ENCODE results near the gene TRAK1.

Gene TRAK1

DNA sequence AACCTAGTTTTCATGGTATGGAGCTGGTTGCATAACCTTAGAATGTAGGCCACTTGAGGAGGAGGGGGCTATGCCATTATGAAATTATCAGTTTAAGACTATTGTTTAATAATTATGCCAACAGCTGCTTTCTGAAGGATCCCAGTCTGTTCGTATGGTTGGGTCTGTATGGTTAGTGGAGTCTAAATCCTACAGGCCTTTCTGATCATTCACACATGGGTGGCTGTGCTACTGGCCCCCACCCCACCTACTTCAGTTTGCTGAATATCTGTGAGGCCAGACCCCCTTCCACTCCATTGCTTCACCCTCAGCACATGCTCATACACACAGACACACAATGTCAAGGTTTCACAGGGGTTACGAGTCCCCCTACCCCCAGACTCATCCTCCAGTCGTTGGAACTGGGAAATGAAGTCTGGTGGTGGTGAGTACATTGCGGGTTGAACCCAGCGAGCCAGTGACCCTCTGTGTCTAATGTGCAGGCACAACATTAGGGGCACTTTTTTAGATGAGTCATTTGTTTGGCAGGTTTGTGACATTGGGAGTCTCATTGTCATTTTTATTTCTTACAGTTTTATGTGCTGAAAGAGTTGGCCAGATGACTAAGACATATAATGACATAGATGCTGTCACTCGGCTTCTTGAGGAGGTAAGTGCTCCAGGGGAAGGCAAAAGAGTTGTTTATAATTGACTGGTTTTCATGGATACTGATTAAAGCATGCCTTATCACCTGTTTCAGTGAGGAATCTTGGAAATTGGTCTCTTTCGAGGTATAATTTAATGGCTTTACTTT lies 85.3 kb downstream of the TRAK1 start:
- DNase-seq (ENCODE audit: low spot score): no peak

DNA sequence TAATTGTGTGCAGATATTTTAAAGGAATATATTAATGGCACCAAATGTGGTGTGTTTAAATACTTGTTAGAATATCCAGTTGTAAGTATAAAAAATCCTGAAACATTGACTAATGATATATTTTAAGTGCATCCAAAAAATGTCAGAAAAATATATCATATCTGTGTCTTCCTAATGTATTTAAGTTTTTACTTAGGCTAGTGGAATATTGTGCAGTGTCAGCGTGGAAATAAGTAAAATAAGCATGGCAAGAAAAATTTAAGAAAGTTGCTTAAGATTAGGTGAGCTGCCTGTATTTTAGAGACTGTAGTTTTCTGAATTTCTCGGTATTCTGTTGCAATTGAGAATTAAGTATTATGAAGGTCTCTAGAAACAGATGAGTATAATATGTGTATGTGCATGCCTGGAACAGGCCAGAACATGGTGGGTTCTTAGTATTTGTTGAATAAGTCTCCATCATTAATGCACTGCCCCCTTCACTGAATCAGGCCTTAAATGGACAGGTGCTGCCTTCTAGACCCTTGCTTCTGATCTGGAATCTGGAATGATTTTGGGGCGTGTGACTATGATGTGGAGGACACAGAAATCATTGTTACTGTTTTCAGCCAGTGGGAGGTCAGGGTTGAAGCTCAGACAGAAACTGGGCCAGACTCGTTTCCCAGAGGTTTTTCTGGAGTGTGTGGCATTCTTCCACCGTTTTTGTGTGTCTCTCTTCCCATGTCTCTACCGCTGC lies 86.1 kb downstream of the TRAK1 start:
- DNase-seq (ENCODE audit: low spot score): no peak

DNA sequence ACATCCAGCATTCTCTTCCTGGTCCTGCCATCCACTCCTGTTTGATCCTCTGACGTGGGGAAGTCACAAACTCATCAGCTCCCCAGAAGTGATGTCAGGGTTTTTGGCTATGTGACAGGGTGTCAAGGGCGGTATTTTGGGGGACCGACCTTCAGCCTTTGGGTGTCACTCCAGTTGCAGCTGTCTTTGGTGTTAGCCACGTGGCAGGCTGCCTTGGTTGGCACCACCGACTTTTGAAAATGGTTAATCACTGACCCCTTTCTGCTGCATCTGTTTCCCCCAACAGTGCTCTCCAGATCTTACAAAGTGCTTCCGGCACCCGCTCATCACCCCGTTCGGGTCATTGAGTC lies 86.6 kb downstream of the TRAK1 start:
- DNase-seq (ENCODE audit: low spot score): no peak

DNA sequence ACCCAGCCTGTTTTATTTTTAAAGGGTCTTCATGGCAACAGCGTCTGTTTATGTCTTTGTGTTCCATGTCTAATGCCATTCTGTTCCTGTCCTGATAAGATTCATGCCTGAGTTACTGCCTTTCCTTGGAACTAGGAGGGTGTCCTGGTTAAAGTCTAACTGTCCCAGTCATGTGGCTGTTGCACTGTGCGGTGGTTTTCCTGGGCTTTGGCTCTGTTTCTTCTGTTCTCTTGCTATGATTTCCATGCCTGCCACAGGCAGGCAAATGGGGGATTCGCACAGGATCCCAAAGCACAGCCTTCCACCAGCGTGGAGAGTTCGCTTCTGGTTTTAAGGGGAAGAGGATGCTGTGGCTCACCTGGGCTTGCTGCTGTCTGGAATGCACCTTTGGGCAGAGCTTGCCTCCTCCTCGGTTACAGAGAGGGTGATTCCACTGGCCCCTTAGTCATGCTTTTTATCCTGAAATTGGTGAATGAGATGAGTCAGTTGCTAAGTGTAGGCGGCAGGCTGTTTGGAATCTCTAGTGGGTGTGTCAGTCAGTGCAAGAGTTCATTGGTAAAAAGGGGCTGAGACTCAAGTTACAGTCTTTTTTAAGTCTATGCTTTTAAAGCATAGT lies 88.1 kb downstream of the TRAK1 start:
- no peak for DNase-seq (ENCODE audit: low spot score)

DNA sequence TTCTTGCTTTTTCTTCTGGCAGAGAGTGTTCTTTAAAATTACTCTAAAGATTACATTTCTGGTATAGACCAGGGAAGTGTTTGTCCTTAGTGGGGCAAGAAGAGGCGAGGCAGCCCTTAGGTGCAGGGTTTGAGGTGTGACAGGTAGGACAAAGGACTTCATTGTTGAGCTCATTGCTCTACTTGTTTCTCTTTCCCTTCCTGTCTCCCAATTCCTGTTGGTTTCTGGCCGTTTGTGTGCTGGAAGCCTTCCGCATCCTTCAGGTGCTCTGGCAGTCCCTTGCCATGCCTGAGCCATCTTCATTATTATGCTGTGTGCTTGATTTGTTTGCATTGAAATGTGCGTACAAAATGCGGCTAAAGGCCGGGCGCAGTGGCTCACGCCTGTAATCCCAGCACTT lies 89.7 kb downstream of the TRAK1 start:
- DNase-seq (ENCODE audit: low spot score): no peak

DNA sequence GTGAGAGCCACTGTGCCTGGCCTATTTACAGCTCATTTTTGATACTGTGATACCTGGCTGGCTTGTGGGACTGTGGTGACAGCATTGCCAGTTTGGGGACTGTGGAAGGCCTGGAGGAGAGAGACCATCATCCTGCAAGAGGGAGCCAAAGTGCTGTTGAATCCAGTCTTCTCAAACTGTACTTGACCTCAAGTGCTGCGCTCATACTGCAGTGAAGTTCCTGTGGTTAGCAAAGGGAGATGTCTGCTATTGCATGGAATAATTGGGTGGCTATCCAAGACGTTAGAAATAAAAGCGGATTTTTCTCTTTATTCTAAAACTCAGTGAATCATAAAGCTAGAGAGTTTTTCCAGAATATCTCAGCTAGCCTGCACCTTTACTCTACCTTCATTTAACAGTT lies 91.4 kb downstream of the TRAK1 start:
- DNase-seq (ENCODE audit: low spot score): no peak

DNA sequence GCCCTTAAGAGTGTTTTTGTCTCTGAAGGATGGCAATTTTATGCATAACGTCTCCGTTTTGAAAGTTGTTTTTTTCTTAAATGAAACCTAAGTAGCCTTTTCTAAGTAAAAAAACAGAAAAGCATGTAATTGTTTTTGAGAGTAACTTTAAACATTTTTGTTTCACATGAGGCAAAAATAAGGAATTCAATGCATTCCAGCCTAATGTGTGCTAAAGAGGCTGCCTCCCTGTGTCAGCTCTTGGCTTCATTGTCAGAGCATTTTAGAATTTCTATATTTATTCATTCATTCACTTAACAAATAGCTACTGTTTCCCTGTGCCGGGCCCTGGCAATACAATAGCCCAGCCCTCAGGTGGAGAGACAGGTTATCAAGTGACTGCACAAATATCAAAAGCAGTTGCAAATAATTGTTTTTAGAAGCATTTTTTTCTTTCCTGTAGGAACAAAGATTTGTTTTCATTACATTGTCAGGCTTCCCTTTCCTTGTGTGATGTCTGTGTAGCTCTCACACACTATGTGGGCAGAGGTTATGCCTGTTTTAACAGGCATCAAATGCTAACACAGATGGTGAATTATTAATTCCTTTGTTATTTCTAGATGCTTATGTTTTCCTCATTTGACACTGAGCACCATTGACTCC lies 93.0 kb downstream of the TRAK1 start:
- no peak for DNase-seq (ENCODE audit: low spot score)

DNA sequence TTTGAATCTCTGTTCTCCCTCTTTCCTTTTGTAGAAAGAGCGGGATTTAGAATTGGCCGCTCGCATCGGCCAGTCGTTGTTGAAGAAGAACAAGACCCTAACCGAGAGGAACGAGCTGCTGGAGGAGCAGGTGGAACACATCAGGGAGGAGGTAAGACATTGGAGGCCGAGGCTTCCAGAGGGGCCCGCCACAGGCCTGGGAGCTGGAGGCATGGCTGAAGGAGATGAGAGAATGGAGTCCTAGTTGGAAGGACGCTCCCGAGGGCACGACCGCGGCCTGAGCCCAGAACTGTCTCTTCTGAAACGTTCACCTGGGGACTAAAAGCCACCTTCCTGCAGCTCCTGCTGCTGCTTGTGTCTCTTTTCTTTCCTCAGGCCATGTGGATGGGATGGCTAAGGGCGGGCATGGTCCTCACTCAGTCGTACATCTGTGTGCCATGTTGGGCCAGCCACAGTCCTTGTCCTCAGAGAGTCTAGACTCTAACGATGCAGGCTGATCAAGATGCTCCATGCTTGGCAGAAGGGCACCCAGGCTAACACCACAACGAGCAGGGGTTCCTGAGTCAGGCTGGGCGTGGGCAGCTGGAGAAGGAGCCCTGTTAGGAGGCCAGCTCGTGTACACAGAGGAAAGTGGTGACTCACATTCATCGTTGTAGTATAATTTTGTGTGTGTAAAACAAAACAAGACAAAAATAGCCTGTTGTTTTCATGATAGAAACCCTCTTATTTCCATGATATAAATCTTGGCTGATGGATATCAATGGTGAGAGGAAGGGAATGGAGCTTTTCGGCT lies 93.7 kb downstream of the TRAK1 start:
- no peak for DNase-seq (ENCODE audit: low spot score)

DNA sequence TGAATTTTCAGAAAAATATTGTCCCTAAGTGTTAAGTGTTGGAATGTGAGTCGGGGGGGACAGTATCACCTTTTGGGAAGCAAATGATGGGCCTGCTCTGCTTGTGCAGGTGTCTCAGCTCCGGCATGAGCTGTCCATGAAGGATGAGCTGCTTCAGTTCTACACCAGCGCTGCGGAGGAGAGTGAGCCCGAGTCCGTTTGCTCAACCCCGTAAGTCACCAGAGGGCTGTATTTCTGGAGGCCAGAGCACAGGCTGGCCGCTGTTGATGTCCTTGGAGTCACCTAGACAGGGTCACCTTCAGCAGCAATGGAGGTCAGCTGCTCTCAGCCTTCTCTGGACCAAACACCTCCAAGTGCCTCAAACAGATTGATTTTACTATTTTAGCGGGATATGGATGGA lies 96.8 kb downstream of the TRAK1 start:
- DNase-seq (ENCODE audit: low spot score): no peak

DNA sequence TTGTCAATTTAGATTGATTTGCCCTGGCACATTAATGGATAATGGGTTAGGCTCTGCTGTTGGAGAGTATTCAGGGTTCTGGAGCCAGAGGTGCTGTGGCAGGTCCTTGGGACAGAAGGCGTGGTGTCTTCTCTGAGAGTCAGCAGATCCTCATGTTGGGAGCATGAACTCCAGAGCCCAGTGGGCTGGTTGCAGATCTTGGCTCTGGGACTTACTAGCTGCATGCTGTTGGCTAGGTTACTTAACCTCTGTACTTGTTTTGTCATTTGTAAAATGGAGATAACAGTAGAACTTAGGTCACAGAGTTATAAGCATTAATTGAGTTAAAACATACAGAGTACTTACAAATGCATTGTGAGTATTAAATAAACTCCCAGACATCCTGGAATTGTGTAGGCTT lies 97.2 kb downstream of the TRAK1 start:
- DNase-seq (ENCODE audit: low spot score): no peak

DNA sequence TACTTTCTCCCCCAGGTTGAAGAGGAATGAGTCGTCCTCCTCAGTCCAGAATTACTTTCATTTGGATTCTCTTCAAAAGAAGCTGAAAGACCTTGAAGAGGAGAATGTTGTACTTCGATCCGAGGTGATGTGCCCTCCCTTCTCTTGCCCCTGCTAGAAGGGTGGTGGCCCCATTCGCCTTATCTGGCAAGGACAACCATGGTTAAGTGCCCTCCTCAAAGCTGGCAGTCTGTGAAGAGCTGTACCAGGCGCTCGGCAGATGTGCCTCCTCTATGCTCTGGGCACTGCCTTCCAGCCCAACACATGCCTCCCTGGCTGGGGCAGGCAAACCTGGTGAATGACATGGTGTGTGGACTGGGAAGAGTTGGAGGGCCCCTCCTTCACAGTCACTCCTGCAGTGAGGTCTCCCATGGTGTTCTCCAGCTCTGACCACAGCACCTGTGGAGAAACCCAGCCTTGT lies 97.9 kb downstream of the TRAK1 start:
- DNase-seq (ENCODE audit: low spot score): no peak

DNA sequence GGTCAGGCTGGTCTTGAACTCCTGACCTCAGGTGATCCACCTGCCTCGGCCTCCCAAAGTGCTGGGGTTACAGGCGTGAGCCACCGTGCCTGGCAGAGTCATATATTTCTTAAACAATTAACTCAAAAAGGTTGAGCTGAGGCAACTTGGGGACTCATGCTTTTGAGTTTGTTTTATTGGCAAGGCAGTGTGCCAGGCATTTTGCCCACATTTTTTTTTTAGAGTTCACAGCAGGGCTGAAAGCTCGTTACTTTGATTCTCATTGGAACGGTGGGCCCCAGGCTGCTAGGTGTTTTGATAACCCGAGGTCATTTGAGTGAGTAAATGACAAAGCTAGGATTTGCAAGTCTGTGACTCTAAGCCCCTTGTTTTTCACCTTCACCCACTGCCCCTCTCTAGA lies 98.6 kb downstream of the TRAK1 start:
- no peak for DNase-seq (ENCODE audit: low spot score)

DNA sequence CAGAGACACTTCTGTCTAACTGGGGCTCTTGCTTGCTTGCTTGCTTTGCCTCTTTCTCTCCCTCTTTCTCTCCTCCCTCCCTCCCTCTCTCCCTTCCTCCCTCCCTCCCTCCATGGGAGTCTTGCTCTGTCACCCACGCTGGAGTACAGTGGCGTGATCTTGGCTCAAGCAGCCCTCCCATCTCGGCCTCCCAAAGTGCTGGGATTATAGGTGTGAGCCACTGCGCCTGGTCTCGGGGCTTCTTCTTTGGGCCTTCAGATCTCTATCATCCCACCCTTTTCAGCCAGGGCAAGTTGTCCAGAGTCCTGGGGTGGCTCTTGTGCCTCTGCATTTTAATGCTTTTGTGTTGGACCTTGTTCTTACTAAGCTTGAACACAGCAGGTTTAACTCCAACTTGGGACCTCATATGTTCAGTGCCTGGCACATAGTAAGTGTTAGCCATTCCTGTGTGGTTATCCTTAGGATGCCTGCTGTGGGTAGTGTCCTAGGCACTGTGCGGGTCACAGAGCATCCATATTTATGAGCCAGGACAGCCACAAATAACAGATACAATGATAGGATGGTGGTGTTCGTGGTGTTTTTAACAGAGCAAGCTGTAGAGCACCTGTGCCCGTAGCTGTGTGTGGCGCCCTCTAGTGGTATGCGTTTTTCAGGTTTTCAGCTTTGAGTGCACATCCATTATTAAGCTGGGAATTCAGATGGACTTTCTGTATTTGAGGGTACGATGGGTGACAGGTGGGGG lies 99.7 kb downstream of the TRAK1 start:
- no peak for DNase-seq (ENCODE audit: low spot score)

DNA sequence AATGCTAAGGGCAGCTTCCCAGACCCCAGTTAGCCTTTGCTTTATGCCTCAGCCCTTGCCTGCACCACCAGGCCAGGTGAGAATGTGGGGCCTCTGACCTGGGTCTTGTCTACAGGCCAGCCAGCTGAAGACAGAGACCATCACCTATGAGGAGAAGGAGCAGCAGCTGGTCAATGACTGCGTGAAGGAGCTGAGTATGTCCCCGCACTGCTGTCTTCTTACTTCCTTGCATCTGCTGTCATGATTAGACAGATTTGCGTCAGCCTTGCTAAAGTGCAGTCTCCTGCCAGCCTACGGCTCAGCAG lies 100.2 kb downstream of the TRAK1 start:
- no peak for DNase-seq (ENCODE audit: low spot score)

DNA sequence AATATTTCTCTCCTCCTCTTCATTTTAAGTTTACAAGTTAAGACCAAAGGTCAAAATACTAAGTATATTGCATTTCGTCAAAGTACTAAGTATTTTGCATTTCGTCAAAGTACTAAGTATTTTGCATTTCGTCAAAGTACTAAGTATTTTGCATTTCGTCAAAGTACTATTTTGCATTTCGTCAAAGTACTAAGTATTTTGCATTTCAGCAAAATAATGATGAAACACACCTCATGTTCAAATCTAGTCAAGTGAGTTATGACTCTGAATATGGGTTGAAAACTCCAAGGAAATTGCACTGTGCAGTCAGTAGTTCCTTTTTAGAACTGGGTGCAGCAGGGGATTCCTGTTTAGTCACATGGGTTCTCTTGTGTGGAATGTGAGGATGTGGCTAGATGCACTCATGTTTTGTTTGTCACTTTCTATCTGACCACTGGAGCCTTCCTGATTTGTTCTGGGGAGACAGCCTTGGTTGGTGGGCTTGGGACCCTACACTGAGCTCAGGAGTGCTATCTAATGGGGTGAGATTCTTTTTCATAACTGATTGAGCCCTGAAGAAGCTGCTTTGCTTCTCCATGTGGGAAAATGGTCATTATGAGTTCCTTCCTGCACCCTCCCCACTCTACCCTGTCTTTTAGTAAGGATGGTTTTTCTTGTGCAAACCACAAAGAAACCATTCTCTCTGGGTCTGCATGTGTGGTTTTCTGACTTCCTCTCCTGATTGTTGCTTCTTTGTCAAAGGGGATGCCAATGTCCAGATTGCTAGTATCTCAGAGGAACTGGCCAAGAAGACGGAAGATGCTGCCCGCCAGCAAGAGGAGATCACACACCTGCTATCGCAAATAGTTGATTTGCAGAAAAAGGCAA lies 101.4 kb downstream of the TRAK1 start:
- DNase-seq (ENCODE audit: low spot score): no peak

DNA sequence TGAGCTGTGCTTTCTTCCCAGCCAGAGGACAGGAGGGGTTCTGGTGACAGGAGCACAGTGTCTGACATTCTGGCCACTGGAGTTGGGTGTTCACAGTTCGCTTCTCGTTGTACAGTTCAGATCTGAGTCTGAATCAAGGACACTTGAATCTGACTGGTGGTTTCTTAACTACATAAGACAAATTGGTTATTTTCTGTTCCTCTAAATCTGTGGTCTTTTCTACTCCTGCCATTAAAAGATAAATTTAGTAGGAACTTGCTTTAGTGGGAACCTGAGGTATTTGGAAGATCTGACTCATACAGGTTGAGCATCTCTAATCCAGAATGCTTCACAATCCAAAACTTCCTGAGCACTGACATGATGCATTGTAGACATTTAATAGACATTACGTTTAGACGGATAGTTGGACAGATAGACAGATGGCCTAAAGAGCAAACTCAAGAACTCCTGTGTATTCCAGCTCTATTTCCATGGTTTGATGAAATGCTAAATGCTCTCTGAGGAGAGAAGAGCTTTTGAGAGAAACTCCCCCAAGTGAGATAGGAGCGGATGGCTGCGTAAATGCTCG lies 103.9 kb downstream of the TRAK1 start:
- no peak for DNase-seq (ENCODE audit: low spot score)

DNA sequence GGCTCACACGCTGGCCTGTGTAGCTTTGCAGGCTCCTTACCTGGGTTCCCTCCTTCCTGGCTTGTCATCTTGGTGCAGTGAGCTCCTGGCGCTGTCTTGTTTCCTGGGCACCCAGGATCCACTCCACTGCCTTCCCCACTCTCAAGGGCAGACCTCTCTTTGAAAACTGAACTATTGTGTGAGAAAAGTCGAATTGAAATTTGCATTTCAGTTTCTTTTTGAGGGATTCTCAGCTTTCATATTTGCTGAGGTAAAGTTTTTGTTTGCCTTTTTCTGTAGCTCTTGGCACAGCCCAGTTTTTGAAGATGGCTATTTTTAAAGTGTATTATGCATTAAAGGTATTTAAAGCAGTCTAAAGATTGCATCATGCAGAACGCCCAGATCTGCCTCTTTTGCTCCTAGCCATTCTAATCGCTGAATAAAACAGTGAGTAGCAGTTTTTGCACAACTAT lies 104.7 kb downstream of the TRAK1 start:
- no peak for DNase-seq (ENCODE audit: low spot score)

DNA sequence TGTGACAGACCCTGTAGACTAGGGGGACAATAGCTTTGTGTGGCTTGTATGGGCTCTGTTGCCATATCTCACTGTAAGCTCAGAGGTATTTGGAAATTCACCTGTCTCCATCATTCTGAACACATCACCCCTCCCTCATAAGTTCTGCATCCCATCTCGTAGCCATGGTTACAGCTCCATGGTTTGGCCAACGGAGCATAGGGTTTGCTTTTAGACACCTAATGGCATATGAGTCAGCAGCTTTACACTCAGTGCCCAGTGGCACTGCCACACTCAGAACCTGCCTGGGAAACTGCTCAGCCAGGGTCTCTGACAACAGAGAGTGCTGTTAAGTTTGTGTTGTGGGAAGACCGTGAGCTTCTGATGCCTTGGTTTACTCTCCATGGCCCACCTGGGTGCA lies 107.6 kb downstream of the TRAK1 start:
- no peak for DNase-seq (ENCODE audit: low spot score)

DNA sequence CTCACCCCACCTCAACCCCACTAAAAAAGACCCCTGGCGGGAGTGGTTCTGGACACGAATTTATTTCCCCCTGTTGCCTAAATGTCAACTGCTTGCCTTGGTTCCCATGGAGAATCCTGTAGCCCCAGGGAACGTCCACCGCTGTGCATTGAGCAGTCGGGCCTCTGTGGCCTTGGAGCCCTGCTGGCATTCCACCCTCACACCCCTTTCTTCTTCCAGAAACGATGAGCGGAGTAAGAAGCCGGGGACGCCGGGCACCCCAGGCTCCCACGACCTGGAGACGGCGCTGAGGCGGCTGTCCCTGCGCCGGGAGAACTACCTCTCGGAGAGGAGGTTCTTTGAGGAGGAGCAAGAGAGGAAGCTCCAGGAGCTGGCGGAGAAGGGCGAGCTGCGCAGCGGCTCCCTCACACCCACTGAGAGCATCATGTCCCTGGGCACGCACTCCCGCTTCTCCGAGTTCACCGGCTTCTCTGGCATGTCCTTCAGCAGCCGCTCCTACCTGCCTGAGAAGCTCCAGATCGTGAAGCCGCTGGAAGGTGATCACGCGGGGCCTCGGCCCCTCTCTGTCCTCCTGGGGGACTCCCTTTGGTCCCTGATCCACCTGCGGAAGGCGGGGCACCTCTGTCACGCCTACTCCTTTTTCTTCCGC lies 111.2 kb downstream of the TRAK1 start:
- no peak for DNase-seq (ENCODE audit: low spot score)
